AG20443 (cell line): ENCODE data around the gene RDH16.
"Not testable (repeated sequence)": the region's sequence is repeated elsewhere in the genome, so short reads cannot be mapped to it uniquely, and the experiment has no call there.

ENCODE experiments used
- DNase-seq: peaks from one replicate; pipeline ENCODE4 v3.0.0; 2012; ENCODE audit warnings: low spot score, mixed read lengths

RDH16 gene

DNA sequence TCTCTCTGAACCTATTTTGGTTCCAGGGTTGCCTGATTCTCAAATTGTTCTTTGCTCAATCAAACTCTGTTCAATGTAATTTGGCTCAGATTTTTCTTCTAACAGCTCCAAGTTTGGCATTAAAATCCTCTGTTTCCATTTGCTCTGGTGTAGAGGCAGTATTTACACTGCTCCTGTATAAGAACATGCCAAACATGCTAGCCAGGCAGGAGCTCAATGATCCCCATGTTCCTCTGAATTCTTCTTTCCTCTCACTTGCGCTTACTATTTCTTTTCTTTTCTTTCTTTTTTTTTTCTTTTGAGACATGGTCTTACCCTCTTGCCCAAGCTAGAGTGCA, 40.4 kb downstream of the RDH16 start:
- no peak for DNase-seq

DNA sequence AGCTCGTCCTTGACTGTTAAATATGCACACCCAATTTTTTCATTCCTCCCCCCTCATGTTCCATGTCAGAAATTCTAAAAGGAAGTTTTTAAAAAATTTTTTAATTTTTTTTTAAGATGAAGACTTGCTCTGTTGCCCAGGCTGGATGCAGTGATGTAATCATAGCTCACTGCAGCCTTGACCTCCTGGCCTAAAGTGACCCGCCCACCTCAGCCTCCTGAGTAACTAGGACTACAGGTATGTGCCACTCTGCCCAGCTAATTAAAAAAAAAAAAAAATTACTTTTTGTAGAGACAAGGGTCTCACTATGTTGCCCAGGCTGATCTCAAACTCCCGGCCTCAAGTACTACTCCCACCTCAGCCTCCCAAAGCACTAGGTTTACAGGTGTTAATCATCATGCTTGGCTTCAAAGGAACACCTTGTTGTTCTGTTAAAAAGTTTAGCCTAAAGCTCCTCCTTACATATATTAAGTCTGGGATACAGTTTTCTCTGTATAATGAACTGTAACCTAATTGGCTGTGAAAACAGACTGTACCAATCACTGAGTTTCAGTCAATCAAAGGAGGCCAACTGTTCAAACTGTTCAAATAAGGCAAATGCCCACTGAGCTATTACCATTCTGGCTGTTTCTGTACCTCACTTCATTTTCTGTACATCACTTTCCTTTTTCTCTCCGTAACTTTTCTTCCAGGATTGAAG, 41.0 kb downstream of the RDH16 start:
- no peak for DNase-seq

DNA sequence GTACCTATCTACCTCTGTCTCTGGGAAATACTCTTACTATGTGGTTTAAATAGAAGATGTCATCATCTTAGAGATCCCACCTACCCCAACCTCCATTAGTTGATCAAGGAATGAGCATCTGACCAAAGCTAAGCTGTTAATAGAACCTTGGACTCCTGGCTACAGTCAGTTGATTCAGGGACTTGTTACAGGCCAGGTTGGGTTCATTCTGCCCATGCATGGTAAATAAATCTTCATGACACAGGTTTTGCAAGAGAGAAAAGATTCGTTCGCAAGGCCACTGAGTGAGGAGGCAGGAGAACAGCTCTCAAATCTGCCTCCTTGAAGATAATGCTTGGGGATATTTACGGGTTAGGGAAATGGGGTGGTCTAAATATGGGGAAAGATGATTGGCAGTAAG, 42.7 kb downstream of the RDH16 start:
- no peak for DNase-seq

DNA sequence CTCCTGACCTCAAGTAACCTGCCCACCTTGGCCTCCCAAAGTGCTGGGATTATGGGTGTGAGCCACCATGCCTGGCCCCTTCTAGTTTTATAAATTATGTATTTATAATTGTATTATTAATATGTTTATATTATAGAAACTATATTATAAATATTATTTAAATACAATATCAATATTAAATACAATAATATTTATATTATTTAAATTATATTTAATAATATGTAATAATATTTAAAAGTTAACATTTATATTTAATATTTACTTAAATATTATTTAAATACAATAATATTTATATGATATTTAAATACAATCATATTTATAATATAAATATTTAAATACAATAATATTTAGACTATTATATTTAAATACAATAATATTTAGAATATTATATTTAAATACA, 43.2 kb downstream of the RDH16 start:
- no peak for DNase-seq

DNA sequence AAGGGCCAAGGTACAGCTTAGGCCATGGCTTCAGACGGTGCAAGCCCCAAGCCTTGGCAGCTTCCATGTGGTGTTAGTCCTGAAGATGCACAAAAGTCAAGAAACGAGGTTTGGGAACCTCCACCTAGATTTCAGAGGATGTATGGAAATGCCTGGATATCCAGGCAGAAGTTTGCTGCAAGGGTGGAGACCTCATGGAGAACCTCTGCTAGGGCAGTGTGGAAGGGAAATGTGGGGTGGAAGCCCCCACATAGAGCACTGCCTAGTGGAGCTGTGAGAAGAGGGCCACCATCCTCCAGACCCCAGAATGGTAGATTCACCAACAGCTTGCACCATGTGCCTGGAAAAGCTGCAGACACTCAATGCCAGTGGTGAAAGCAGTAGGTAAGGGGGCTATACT, 48.0 kb downstream of the RDH16 start:
- not testable (repeated sequence) for DNase-seq

DNA sequence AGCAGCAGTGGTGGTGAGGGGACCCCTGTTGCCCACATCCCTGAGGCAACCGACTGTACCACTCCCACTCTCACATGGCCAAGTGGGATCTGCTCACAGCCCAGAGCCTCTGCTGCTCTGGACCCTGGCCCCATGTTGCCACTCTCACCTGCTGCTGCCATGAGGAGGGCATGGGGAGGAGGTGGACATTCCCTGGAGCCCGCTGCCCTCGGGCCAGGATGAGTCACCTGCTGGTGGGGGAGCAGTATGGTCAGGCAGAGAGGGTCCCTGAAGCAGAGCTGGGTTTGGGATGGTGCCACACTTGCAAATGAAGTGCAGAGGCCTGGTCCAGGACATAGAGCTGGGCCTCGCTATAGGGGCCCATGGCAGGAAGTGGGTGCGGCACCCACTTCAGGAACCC, 49.3 kb downstream of the RDH16 start:
- DNase-seq: no peak

DNA sequence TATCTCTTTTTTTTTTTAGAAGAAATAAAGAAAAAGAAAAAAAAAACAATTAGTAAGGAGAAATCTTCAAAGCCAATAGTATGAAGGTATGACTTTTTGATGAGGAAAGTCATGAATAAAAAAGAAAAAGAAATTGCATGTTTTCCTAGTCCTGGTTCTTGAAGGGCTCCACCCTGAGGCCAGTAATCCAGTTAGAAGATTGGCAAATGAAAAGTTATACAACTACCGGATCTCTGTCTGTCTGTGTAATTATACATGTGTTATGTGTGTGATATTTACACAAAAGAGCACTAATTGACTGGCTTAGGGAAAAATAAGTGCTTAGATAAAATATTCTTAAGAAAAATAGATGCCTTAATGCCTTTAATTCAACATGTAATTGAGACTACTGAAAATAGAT, 51.6 kb downstream of the RDH16 start:
- DNase-seq: no peak

DNA sequence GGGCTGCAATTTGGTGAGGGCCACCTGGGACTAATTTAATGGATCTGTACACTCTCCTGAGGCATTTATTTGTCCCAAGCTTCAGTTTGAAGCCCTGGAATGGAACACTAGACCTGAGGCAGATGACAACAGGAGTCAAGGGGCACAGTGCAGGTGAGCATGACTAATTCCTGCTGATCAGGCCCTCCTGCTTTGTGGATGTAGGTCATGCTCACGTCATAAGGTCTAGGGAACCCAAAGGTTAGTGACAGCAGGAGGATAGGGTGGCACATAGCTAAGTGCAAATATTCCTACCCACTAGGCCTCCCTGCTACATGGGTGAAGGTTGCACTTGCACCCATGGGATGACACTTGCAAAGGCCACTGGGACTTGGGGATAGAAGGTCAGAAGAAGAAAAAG, 54.0 kb downstream of the RDH16 start:
- DNase-seq: no peak
